Medulla oblongata (tissue), 1 donor: ENCODE data around the gene MYLK3.

Experiments
- DNase-seq: peaks from one replicate; pipeline ENCODE4 v3.0.0-alpha.2; 2015; ENCODE audit errors: extremely low spot score

MYLK3 gene

GRCh38 chr16:46727630-46728029 lies 20.5 kb downstream of the MYLK3 start:
- DNase-seq, result no peak

- DNase-seq, result no peak
Measured at GRCh38 chr16:46727184-46727583, 21.0 kb downstream of the MYLK3 start.

GRCh38 chr16:46721885-46722284 lies 26.3 kb downstream of the MYLK3 start:
- no peak for DNase-seq

- no peak for DNase-seq
Measured at GRCh38 chr16:46720619-46721018, 27.5 kb downstream of the MYLK3 start.

GRCh38 chr16:46719528-46719927 lies 28.6 kb downstream of the MYLK3 start:
- no peak for DNase-seq

- DNase-seq, result no peak
Measured at GRCh38 chr16:46718214-46718613, 29.9 kb downstream of the MYLK3 start.

- no peak for DNase-seq
Measured at GRCh38 chr16:46717692-46718091, 30.5 kb downstream of the MYLK3 start.

GRCh38 chr16:46715769-46716305 lies 32.3 kb downstream of the MYLK3 start:
- no peak for DNase-seq

- DNase-seq, result no peak
Measured at GRCh38 chr16:46714797-46715591, 33.1 kb downstream of the MYLK3 start.

GRCh38 chr16:46713634-46714033 lies 34.5 kb downstream of the MYLK3 start:
- DNase-seq, result no peak

GRCh38 chr16:46712911-46713310 lies 35.2 kb downstream of the MYLK3 start:
- DNase-seq, result no peak

- DNase-seq, result peak; percentile 33
Measured at GRCh38 chr16:46711106-46712058, 36.8 kb downstream of the MYLK3 start.

GRCh38 chr16:46709469-46710005 lies 38.6 kb downstream of the MYLK3 start:
- DNase-seq, result peak; percentile 6

GRCh38 chr16:46706642-46707041 lies 41.5 kb downstream of the MYLK3 start:
- no peak for DNase-seq

GRCh38 chr16:46702030-46702429 lies 46.1 kb downstream of the MYLK3 start:
- no peak for DNase-seq

- DNase-seq, result no peak
Measured at GRCh38 chr16:46701615-46702014, 46.5 kb downstream of the MYLK3 start.

- no peak for DNase-seq
Measured at GRCh38 chr16:46700048-46700447, 48.1 kb downstream of the MYLK3 start.

- no peak for DNase-seq
Measured at GRCh38 chr16:46696957-46697356, 51.2 kb downstream of the MYLK3 start.

GRCh38 chr16:46695937-46696336 lies 52.2 kb downstream of the MYLK3 start:
- no peak for DNase-seq

GRCh38 chr16:46693598-46693997 lies 54.5 kb downstream of the MYLK3 start:
- no peak for DNase-seq

GRCh38 chr16:46691726-46692125 lies 56.4 kb downstream of the MYLK3 start:
- no peak for DNase-seq
